ENCODE data around the gene BIN1.

Gene BIN1

GRCh38 chr2:127039387-127040031 is 67.4 kb downstream of the BIN1 start:
- no peak for DNase-seq
- H3K4me1 ChIP-seq (ENCODE audit: insufficient read depth, low read length): no peaks in the 10 kb centered on the region
- no peaks in the 10 kb centered on the region for H3K27me3 ChIP-seq (ENCODE audit: insufficient read depth, low read length, poor library complexity)
- H4K20me1 ChIP-seq (ENCODE audit: insufficient read depth, low read length): no peaks in the 10 kb centered on the region
- TF ChIP-seq CTCF (IDR thresholded peaks at IDR 0.05; ENCODE audit: borderline replicate concordance, extremely low read depth, low read length, poor library complexity, severe bottlenecking) (no peak), EZH2 (IDR thresholded peaks at IDR 0.05; ENCODE audit: borderline replicate concordance, low read depth, low read length, severe bottlenecking) (no peak)
- no peak overlapping the region for H3K27ac ChIP-seq (ENCODE audit: low read length)
- H3K36me3 ChIP-seq (ENCODE audit: insufficient read depth, low read length): no peaks in the 10 kb centered on the region
- no peak overlapping the region for H3K4me2 ChIP-seq (ENCODE audit: insufficient read depth, low read length)
- no peaks in the 10 kb centered on the region for H3K79me2 ChIP-seq (ENCODE audit: insufficient read depth, low read length)
- H2AFZ ChIP-seq (ENCODE audit: low read depth, low read length): no peak overlapping the region
- no peak overlapping the region for H3K4me3 ChIP-seq (ENCODE audit: low read depth in 1 of 2, low read length in 2 of 2)
- no peaks in the 10 kb centered on the region for H3K9me3 ChIP-seq (ENCODE audit: insufficient read depth, low read length, severe bottlenecking)
- ATAC-seq (ENCODE audit: insufficient read depth, low read depth): no peak
- H3K9ac ChIP-seq (ENCODE audit: low read depth, low read length): no peak overlapping the region

GRCh38 chr2:127037476-127037875 is 69.5 kb downstream of the BIN1 start:
- ATAC-seq (ENCODE audit: insufficient read depth, low read depth): no peak
- H3K4me1 ChIP-seq (ENCODE audit: insufficient read depth, low read length): no peaks in the 10 kb centered on the region
- DNase-seq: no peak
- no peaks in the 10 kb centered on the region for H3K79me2 ChIP-seq (ENCODE audit: insufficient read depth, low read length)
- H3K4me2 ChIP-seq (ENCODE audit: insufficient read depth, low read length): no peak overlapping the region
- no peak overlapping the region for H3K27ac ChIP-seq (ENCODE audit: low read length)
- no peak overlapping the region for H3K4me3 ChIP-seq (ENCODE audit: low read depth in 1 of 2, low read length in 2 of 2)
- H3K36me3 ChIP-seq (ENCODE audit: insufficient read depth, low read length): no peaks in the 10 kb centered on the region
- H2AFZ ChIP-seq (ENCODE audit: low read depth, low read length): no peak overlapping the region
- H3K9ac ChIP-seq (ENCODE audit: low read depth, low read length): no peak overlapping the region
- no peaks in the 10 kb centered on the region for H4K20me1 ChIP-seq (ENCODE audit: insufficient read depth, low read length)
- H3K9me3 ChIP-seq (ENCODE audit: insufficient read depth, low read length, severe bottlenecking): no peaks in the 10 kb centered on the region
- peaks cover 5% of the 10 kb centered on the region for H3K27me3 ChIP-seq (ENCODE audit: insufficient read depth, low read length, poor library complexity)
- TF ChIP-seq EZH2 (IDR thresholded peaks at IDR 0.05; ENCODE audit: borderline replicate concordance, low read depth, low read length, severe bottlenecking): no peak
- TF ChIP-seq CTCF (IDR thresholded peaks at IDR 0.05; ENCODE audit: borderline replicate concordance, extremely low read depth, low read length, poor library complexity, severe bottlenecking): no peak

- no peaks in the 10 kb centered on the region for H3K36me3 ChIP-seq (ENCODE audit: insufficient read depth, low read length)
- DNase-seq: no peak
- H3K4me3 ChIP-seq (ENCODE audit: low read depth in 1 of 2, low read length in 2 of 2): no peak overlapping the region
- no peak overlapping the region for H3K4me2 ChIP-seq (ENCODE audit: insufficient read depth, low read length)
- H3K9me3 ChIP-seq (ENCODE audit: insufficient read depth, low read length, severe bottlenecking): no peaks in the 10 kb centered on the region
- H3K27me3 ChIP-seq (ENCODE audit: insufficient read depth, low read length, poor library complexity): peaks cover 10% of the 10 kb centered on the region
- H2AFZ ChIP-seq (ENCODE audit: low read depth, low read length): no peak overlapping the region
- H3K9ac ChIP-seq (ENCODE audit: low read depth, low read length): no peak overlapping the region
- ATAC-seq (ENCODE audit: insufficient read depth, low read depth): no peak
- H4K20me1 ChIP-seq (ENCODE audit: insufficient read depth, low read length): no peaks in the 10 kb centered on the region
- H3K4me1 ChIP-seq (ENCODE audit: insufficient read depth, low read length): no peaks in the 10 kb centered on the region
- no peak overlapping the region for H3K27ac ChIP-seq (ENCODE audit: low read length)
- TF ChIP-seq CTCF (IDR thresholded peaks at IDR 0.05; ENCODE audit: borderline replicate concordance, extremely low read depth, low read length, poor library complexity, severe bottlenecking) (no peak), EZH2 (IDR thresholded peaks at IDR 0.05; ENCODE audit: borderline replicate concordance, low read depth, low read length, severe bottlenecking) (no peak)
- H3K79me2 ChIP-seq (ENCODE audit: insufficient read depth, low read length): no peaks in the 10 kb centered on the region
These were observed 71.9 kb downstream of the BIN1 start for GRCh38 chr2:127034883-127035611.

All from DND-41 (cell line).